Neural progenitor cell (in vitro differentiated cells): ENCODE data around the gene SBNO1. TPM values are rescaled to one million over a fixed set of nuclear protein-coding genes. Genes with fewer than 3 reads are reported as not detected.
"Not testable (repeated sequence)": the region's sequence is repeated elsewhere in the genome, so short reads cannot be mapped to it uniquely, and the experiment has no call there.

Experiments used
- DNase-seq: peaks from one replicate; pipeline ENCODE4 v3.0.0-alpha.2; 2016; ENCODE audit warnings: low spot score
- H2AFZ ChIP-seq: fragments of 200-600 bp; sonication (generic); replicated peaks from 2 replicates; pipeline ENCODE4 v1.6.1; 2016; ENCODE audit warnings: antibody characterized with exemption
- H3F3A ChIP-seq: fragments of 200-600 bp; sonication (generic); 2 replicates; pipeline ENCODE4 v1.6.1; 2016; ENCODE audit warnings: antibody characterized with exemption, low read depth
- H3K27ac ChIP-seq: fragments of 200-600 bp; sonication (generic); 2 replicates; pipeline ENCODE4 v1.5.1; 2016; ENCODE audit warnings: mild to moderate bottlenecking
- H3K27me3 ChIP-seq: fragments of 200-600 bp; sonication (generic); 2 replicates; pipeline ENCODE4 v1.6.1; 2016; ENCODE audit warnings: mild to moderate bottlenecking, moderate library complexity
- H3K36me3 ChIP-seq: fragments of 200-600 bp; sonication (generic); 2 replicates; pipeline ENCODE4 v1.5.1; 2016
- H3K4me1 ChIP-seq: fragments of 200-600 bp; sonication (generic); 2 replicates; pipeline ENCODE4 v1.6.1; 2016; ENCODE audit warnings: mixed run types
- H3K4me2 ChIP-seq: fragments of 200-600 bp; sonication (generic); 2 replicates; pipeline ENCODE4 v1.6.1; 2016
- H3K4me3 ChIP-seq: fragments of 200-600 bp; sonication (generic); 2 replicates; pipeline ENCODE4 v1.5.1; 2016
- H3K79me2 ChIP-seq: fragments of 200-600 bp; sonication (generic); 2 replicates; pipeline ENCODE4 v1.6.1; 2016; ENCODE audit warnings: low read depth
- H3K9ac ChIP-seq: fragments of 200-600 bp; sonication (generic); 2 replicates; pipeline ENCODE4 v1.6.1; 2016
- H3K9me3 ChIP-seq: fragments of 200-600 bp; sonication (generic); 2 replicates; pipeline ENCODE4 v1.5.1; 2016; ENCODE audit warnings: low read depth
- H4K20me1 ChIP-seq: fragments of 200-600 bp; sonication (generic); 2 replicates; pipeline ENCODE4 v1.6.1; 2016; ENCODE audit warnings: low read depth
- H3K27ac Mint-ChIP-seq: 3 replicates; pipeline ENCODE4 v1.8.0; 2021; ENCODE audit warnings: mixed read lengths
- H3K27me3 Mint-ChIP-seq: 2 replicates; pipeline ENCODE4 v1.8.0; 2022; ENCODE audit warnings: low read depth, mild to moderate bottlenecking, inconsistent platforms, moderate library complexity, mixed read lengths; ENCODE audit not compliant: insufficient read depth
- H3K36me3 Mint-ChIP-seq: 3 replicates; pipeline ENCODE4 v1.8.0; 2021; ENCODE audit warnings: mixed read lengths
- H3K4me1 Mint-ChIP-seq: 3 replicates; pipeline ENCODE4 v1.8.0; 2021; ENCODE audit warnings: mixed read lengths
- H3K4me3 Mint-ChIP-seq: 3 replicates; pipeline ENCODE4 v1.8.0; 2021; ENCODE audit warnings: mild to moderate bottlenecking, moderate library complexity, mixed read lengths
- H3K9me3 Mint-ChIP-seq: 3 replicates; pipeline ENCODE4 v1.8.0; 2020; ENCODE audit warnings: mixed read lengths
- EZH2 ChIP-seq: fragments of 200-600 bp; sonication (generic); IDR thresholded peaks from 2 replicates; pipeline ENCODE4 v1.6.1; 2017; ENCODE audit warnings: antibody characterized with exemption, mild to moderate bottlenecking, moderate library complexity
- EZH2phosphoT487 ChIP-seq: fragments of 200-600 bp; sonication (generic); IDR thresholded peaks from 2 replicates; pipeline ENCODE4 v1.6.1; 2017; ENCODE audit warnings: antibody characterized with exemption
- total RNA-seq: library from RNA; depleted of rRNA; stranded (reverse); fragments of >200 nt; gene quantifications from 2 replicates; pipeline ENCODE4 v1.2.3, GENCODE V29; 2015; ENCODE audit warnings: low replicate concordance
- TF ChIP-seq, protein P1 (sequence below): fragments of 200-600 bp; sonication (generic); IDR thresholded peaks from 2 replicates; pipeline ENCODE4 v1.5.1; 2017; ENCODE audit warnings: antibody characterized with exemption, mild to moderate bottlenecking

SBNO1 gene
- total RNA-seq, 1 donor from 2014 or later = 81.6 TPM

DNA sequence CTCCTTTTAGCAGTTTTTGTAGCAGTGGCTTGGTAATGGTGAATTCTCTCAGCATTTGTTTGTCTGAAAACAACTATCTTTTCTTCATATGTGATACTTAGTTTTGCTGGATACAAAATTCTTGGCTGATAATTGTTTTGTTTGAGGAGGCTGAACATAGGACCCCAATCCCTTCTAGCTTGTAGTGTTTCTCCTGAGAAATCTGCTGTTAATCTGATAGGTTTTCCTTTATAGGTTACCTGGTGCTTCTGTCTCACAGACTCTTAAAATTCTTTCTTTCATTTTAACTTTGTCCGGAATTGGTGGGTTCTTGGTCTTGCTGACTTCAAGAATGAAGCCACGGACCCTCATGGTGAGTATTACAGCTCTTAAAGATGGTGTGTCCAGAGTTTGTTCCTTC is 116.5 kb downstream of the SBNO1 start:
- H3K4me3 ChIP-seq, H2AFZ ChIP-seq, H3K36me3 ChIP-seq, H3K27me3 Mint-ChIP-seq, H3K4me3 Mint-ChIP-seq, H3K27ac Mint-ChIP-seq, H3F3A ChIP-seq, H3K4me2 ChIP-seq, H3K9ac ChIP-seq, H3K4me1 ChIP-seq, H3K4me1 Mint-ChIP-seq, DNase-seq, H3K27me3 ChIP-seq, H3K27ac ChIP-seq, H4K20me1 ChIP-seq, H3K9me3 ChIP-seq: not testable (repeated sequence)
- H3K79me2 ChIP-seq = peaks cover 83% of the 10 kb centered on the region
- Mint-ChIP-seq H3K36me3 (peaks cover 42% of the 10 kb centered on the region), H3K9me3 (peaks cover 32% of the 10 kb centered on the region)

DNA sequence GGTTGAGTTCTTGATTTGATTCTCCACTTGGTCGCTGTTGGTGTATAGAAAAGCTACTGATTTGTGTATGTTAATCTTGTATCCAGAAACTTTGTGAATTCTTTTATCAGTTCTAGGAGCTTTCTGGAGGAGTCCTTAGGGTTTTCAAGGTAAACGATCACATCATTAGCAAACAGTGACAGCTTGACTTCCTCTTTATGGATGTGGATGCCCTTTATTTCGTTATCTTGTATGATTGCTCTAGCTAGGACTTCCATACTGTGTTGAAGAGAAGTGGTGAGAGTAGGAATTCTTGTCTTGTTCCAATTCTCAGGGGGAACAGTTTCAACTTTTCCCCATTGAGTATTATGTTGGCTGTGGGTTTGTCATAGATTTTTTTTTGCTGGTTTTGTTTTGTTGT is 119.0 kb downstream of the SBNO1 start:
- H3K4me1 Mint-ChIP-seq = peaks cover 2% of the 10 kb centered on the region
- peaks cover 7% of the 10 kb centered on the region for H3K36me3 ChIP-seq
- no peak overlapping the region for H3K27ac ChIP-seq
- H3K79me2 ChIP-seq = peaks cover 81% of the 10 kb centered on the region
- no peak for DNase-seq
- H3K27me3 Mint-ChIP-seq = peaks cover 2% of the 10 kb centered on the region
- H3K4me2 ChIP-seq = no peak overlapping the region
- peaks cover 50% of the 10 kb centered on the region for H3K36me3 Mint-ChIP-seq
- peaks cover 6% of the 10 kb centered on the region for H3K4me1 ChIP-seq
- no peaks in the 10 kb centered on the region for H3K9me3 ChIP-seq
- no peak overlapping the region for H3K27ac Mint-ChIP-seq
- H3K4me3 Mint-ChIP-seq = no peak overlapping the region
- H3K4me3 ChIP-seq = no peak overlapping the region
- no peak for TF ChIP-seq EZH2
- no peak for TF ChIP-seq EZH2phosphoT487
- TF ChIP-seq, protein P1, sequence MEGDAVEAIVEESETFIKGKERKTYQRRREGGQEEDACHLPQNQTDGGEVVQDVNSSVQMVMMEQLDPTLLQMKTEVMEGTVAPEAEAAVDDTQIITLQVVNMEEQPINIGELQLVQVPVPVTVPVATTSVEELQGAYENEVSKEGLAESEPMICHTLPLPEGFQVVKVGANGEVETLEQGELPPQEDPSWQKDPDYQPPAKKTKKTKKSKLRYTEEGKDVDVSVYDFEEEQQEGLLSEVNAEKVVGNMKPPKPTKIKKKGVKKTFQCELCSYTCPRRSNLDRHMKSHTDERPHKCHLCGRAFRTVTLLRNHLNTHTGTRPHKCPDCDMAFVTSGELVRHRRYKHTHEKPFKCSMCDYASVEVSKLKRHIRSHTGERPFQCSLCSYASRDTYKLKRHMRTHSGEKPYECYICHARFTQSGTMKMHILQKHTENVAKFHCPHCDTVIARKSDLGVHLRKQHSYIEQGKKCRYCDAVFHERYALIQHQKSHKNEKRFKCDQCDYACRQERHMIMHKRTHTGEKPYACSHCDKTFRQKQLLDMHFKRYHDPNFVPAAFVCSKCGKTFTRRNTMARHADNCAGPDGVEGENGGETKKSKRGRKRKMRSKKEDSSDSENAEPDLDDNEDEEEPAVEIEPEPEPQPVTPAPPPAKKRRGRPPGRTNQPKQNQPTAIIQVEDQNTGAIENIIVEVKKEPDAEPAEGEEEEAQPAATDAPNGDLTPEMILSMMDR = no peak
- peaks cover 32% of the 10 kb centered on the region for H3K9me3 Mint-ChIP-seq
- no peaks in the 10 kb centered on the region for H3F3A ChIP-seq
- H2AFZ ChIP-seq = no peak overlapping the region
- H3K9ac ChIP-seq = no peak overlapping the region
- H3K27me3 ChIP-seq = no peaks in the 10 kb centered on the region
- H4K20me1 ChIP-seq = no peaks in the 10 kb centered on the region

DNA sequence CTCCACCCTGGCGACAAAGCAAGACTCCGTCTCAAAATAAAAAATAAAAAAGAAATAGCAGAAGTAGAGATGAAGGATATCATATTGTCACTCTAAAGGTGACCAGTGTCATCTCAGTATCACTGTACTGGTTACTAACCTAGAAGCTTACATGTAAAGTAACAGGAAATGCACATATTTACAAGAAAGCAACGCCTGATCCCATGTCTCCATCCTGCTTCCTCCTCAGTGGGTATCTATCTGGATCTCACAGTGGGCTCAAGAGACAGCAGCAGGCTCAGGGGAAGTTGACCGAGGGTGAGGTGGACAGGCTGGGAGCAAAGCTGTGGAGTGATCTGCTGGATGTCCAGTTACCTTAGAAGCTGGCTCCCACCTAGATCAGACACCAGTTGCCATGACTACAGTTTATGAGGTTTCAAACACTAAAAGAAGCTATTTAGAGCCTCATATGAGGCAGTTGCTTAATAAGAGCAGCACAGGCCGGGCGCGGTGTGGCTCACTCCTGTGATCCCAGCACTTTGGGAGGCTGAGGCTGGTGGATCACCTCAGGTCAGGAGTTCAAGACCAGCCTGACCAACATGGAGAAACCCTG is 120.9 kb downstream of the SBNO1 start:
- Histone ChIP-seq H3K36me3 (no peaks in the 10 kb centered on the region), H3K27ac (no peak overlapping the region), H3K4me3 (no peak overlapping the region), H3K79me2 (peaks cover 75% of the 10 kb centered on the region), H3F3A (no peaks in the 10 kb centered on the region), H3K9ac (no peak overlapping the region), H4K20me1 (no peaks in the 10 kb centered on the region), H2AFZ (no peak overlapping the region), H3K4me1 (peaks cover 6% of the 10 kb centered on the region), H3K9me3 (no peaks in the 10 kb centered on the region), H3K4me2 (no peak overlapping the region), H3K27me3 (no peaks in the 10 kb centered on the region)
- TF ChIP-seq, protein P1 = no peak
- no peak for TF ChIP-seq EZH2
- TF ChIP-seq EZH2phosphoT487 = no peak
- Mint-ChIP-seq H3K4me1 (peaks cover 2% of the 10 kb centered on the region), H3K36me3 (peaks cover 43% of the 10 kb centered on the region), H3K27me3 (peaks cover 2% of the 10 kb centered on the region), H3K27ac (peak overlapping the region; percentile 82), H3K4me3 (no peak overlapping the region), H3K9me3 (peaks cover 25% of the 10 kb centered on the region)
- no peak for DNase-seq

DNA sequence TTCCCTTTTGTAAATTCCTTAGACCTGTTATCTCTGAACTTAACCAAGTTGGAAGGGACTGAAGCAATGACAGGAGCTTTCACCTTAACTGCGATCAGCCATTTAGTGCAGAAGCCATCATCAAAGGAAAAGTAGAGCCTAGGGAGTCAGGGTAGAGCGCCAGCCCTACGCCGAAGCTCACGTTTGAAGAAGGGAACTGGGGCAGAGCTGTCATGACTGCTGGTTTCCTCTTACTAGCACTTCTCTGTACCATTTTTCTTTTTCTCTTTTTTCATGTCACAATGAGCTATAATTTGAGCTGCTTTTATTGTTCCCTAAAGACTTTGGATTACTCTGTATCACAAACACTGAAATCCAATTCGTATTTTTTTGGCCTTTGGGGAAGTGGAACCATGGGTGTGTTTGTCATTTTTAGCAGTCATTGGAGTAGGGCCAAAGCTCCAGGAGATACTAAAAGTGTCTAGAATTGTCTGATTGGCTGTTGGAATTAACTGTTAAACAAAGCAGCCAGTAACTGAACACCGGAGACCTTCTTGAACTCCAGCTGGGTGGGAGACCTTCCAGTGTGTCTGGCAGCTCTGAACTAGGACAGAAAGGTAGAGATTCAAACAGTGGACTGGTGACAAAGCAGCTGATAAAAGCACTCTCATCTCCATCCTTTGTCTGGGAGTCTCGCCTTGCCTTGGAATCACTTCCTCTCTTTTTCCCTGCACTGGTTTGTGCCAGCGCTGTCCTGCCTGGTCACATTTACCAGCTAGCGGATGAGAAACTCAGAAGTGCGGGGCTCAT is 122.3 kb downstream of the SBNO1 start:
- Mint-ChIP-seq H3K4me1 (peaks cover 2% of the 10 kb centered on the region), H3K4me3 (no peak overlapping the region), H3K9me3 (peaks cover 14% of the 10 kb centered on the region), H3K27ac (no peak overlapping the region), H3K27me3 (peaks cover 2% of the 10 kb centered on the region), H3K36me3 (peaks cover 30% of the 10 kb centered on the region)
- peaks cover 6% of the 10 kb centered on the region for H3K4me1 ChIP-seq
- peak overlapping the region; percentile 11 for H3K9ac ChIP-seq
- H3K27me3 ChIP-seq = no peaks in the 10 kb centered on the region
- no peaks in the 10 kb centered on the region for H4K20me1 ChIP-seq
- TF ChIP-seq, protein P1 = no peak
- TF ChIP-seq EZH2 (no peak), EZH2phosphoT487 (no peak)
- no peak overlapping the region for H3K4me3 ChIP-seq
- no peaks in the 10 kb centered on the region for H3K36me3 ChIP-seq
- H2AFZ ChIP-seq = no peak overlapping the region
- DNase-seq = no peak
- H3F3A ChIP-seq = peaks cover 11% of the 10 kb centered on the region
- H3K79me2 ChIP-seq = peaks cover 74% of the 10 kb centered on the region
- H3K9me3 ChIP-seq = no peaks in the 10 kb centered on the region
- H3K27ac ChIP-seq = peak overlapping the region; percentile 53
- peak overlapping the region; percentile 2 for H3K4me2 ChIP-seq
